ENCODE results near the gene ACACA.
A peak's percentile ranks its signal among the peaks of the same experiment; 100 is the strongest.

ACACA gene

GRCh38 chr17:37067555-37068111 lies 339.0 kb downstream of the ACACA start:
- peak; percentile 9 for DNase-seq (ENCODE audit: low read depth)

GRCh38 chr17:37066322-37067255 lies 340.0 kb downstream of the ACACA start:
- no peak for DNase-seq (ENCODE audit: low read depth)

GRCh38 chr17:37065486-37066321 lies 340.9 kb downstream of the ACACA start:
- no peak for DNase-seq (ENCODE audit: low read depth)

GRCh38 chr17:37064956-37065355 lies 341.7 kb downstream of the ACACA start:
- DNase-seq (ENCODE audit: low read depth): no peak

GRCh38 chr17:37064206-37064605 lies 342.4 kb downstream of the ACACA start:
- no peak for DNase-seq (ENCODE audit: low read depth)

GRCh38 chr17:37062021-37062420 lies 344.6 kb downstream of the ACACA start:
- no peak for DNase-seq (ENCODE audit: low read depth)

GRCh38 chr17:37060928-37061327 lies 345.7 kb downstream of the ACACA start:
- DNase-seq (ENCODE audit: low read depth): no peak

GRCh38 chr17:37060094-37060493 lies 346.5 kb downstream of the ACACA start:
- DNase-seq (ENCODE audit: low read depth): no peak

- no peak for DNase-seq (ENCODE audit: low read depth)
Measured at GRCh38 chr17:37059493-37059892, 347.1 kb downstream of the ACACA start.

GRCh38 chr17:37056622-37057021 lies 350.0 kb downstream of the ACACA start:
- DNase-seq (ENCODE audit: low read depth): no peak

- DNase-seq (ENCODE audit: low read depth): no peak
Measured at GRCh38 chr17:37054894-37055293, 351.7 kb downstream of the ACACA start.

GRCh38 chr17:37052450-37052849 lies 354.2 kb downstream of the ACACA start:
- DNase-seq (ENCODE audit: low read depth): no peak

GRCh38 chr17:37051833-37052232 lies 354.8 kb downstream of the ACACA start:
- DNase-seq (ENCODE audit: low read depth): no peak

GRCh38 chr17:37051381-37051780 lies 355.3 kb downstream of the ACACA start:
- no peak for DNase-seq (ENCODE audit: low read depth)

- no peak for DNase-seq (ENCODE audit: low read depth)
Measured at GRCh38 chr17:37050920-37051319, 355.7 kb downstream of the ACACA start.

GRCh38 chr17:37048811-37049210 lies 357.8 kb downstream of the ACACA start:
- DNase-seq (ENCODE audit: low read depth): no peak

GRCh38 chr17:37047631-37048104 lies 359.0 kb downstream of the ACACA start:
- peak; percentile 7 for DNase-seq (ENCODE audit: low read depth)

GRCh38 chr17:37045351-37045922 lies 361.2 kb downstream of the ACACA start:
- DNase-seq (ENCODE audit: low read depth): no peak

GRCh38 chr17:37043201-37043600 lies 363.4 kb downstream of the ACACA start:
- no peak for DNase-seq (ENCODE audit: low read depth)

- DNase-seq (ENCODE audit: low read depth): no peak
Measured at GRCh38 chr17:37041932-37042331, 364.7 kb downstream of the ACACA start.

- no peak for DNase-seq (ENCODE audit: low read depth)
Measured at GRCh38 chr17:37039269-37039668, 367.4 kb downstream of the ACACA start.

GRCh38 chr17:37037590-37038155 lies 369.0 kb downstream of the ACACA start:
- no peak for DNase-seq (ENCODE audit: low read depth)

All from HS-27A (cell line).